ENCODE measurements around the gene OSER1. TPM values are rescaled to one million over a fixed set of nuclear protein-coding genes. Genes with fewer than 3 reads are reported as not detected.

The OSER1 gene
- total and polyA plus RNA-seq, 2 of the 8 experiments (the other 6 are each of a cell fraction or from before 2014, with no cell fraction given), result 24.5 to 31.8 TPM

- TF ChIP-seq RNF2 (IDR thresholded peaks at IDR 0.05; ENCODE audit: borderline replicate concordance, low read depth, low read length, missing control alignments, poor library complexity, severe bottlenecking) (no peak), EZH2 (IDR thresholded peaks at IDR 0.05; ENCODE audit: low read depth, low read length, severe bottlenecking) (no peak), CBX8 (IDR thresholded peaks at IDR 0.05; ENCODE audit: borderline replicate concordance, low read depth, low read length) (no peak), MAFK (IDR thresholded peaks at IDR 0.05; ENCODE audit: low read depth, low read length) (no peak), CHD7 (IDR thresholded peaks at IDR 0.05; ENCODE audit: insufficient replicate concordance, low read length) (no peak), SIN3A (conservative IDR thresholded peaks at IDR 0.05 in 1 of 2, IDR thresholded peaks at IDR 0.05 in 1 of 2; ENCODE audit: low read depth in 1 of 2, low read length in 2 of 2) (no peak), CEBPB (IDR thresholded peaks at IDR 0.05; ENCODE audit: low read depth, low read length) (no peak)
Observed at GRCh38 chr20:44223721-44224120, 13.2 kb upstream of the OSER1 start (continued).
